Coronary artery (tissue), 2 donors: ENCODE results near the gene ARNT2.

Experiments used
- DNase-seq: peaks from one replicate; pipeline ENCODE4 v3.0.0-alpha.2; 2017; ENCODE audit warnings: low spot score
- H3K27ac ChIP-seq, 2 donors: fragments of 200-600 bp; sonication (generic); one replicate each; pipeline ENCODE4 v1.5.1; 2016 to 2019
- H3K4me3 ChIP-seq: fragments of 200-600 bp; sonication (generic); 2 replicates; pipeline ENCODE4 v1.5.1; 2016; ENCODE audit warnings: mild to moderate bottlenecking, moderate library complexity
- CTCF ChIP-seq: fragments of 200-600 bp; sonication (generic); IDR thresholded peaks from one replicate; pipeline ENCODE4 v1.5.1; 2019; ENCODE audit warnings: antibody characterized with exemption

The ARNT2 gene

GRCh38 chr15:80561500-80561899, 157.3 kb downstream of the ARNT2 start:
- no peak for TF ChIP-seq CTCF
- no peak overlapping the region for H3K27ac ChIP-seq
- H3K4me3 ChIP-seq, result no peak overlapping the region
- DNase-seq, result peak; percentile 21

DNA sequence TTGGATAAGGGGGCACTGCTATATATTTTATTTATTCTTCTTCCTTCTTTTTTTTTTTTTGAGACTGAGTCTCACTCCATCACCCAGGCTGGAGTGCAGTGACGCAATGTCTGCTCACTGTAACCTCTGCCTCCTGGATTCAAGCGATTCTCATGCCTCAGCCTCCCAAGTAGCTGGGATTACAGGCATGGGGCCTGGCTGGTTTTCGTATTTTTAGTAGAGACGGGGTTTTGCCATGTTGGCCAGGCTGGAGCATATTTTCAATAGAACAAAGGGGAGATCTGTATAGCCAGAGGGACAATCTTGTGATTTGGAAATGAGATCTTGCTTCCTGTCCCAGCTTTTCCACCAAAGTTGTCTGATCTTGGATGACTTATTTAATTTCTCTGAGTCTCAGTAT, 157.9 kb downstream of the ARNT2 start:
- TF ChIP-seq CTCF, result no peak
- Histone ChIP-seq H3K27ac (no peak overlapping the region), H3K4me3 (no peak overlapping the region)
- DNase-seq, result peak; percentile 56

DNA sequence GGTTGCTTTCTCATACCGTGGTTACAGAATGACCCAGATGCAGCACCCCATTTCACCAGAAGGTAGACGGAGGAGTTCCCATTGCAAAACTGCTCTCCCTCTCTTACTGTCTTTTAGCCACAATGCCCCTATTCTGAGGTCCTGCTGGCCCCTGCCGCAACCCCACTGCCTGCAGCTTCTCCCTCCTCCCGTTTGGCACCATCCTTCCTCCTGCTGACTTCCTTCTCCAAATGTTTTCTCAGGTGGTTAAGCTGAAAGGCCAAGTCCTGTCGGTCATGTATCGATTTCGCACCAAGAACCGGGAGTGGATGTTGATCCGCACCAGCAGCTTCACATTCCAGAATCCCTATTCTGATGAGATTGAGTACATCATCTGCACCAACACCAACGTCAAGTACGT, 158.7 kb downstream of the ARNT2 start:
- no peak for TF ChIP-seq CTCF
- peak; percentile 29 for DNase-seq
- Histone ChIP-seq H3K4me3 (no peak overlapping the region), H3K27ac (no peak overlapping the region)

DNA sequence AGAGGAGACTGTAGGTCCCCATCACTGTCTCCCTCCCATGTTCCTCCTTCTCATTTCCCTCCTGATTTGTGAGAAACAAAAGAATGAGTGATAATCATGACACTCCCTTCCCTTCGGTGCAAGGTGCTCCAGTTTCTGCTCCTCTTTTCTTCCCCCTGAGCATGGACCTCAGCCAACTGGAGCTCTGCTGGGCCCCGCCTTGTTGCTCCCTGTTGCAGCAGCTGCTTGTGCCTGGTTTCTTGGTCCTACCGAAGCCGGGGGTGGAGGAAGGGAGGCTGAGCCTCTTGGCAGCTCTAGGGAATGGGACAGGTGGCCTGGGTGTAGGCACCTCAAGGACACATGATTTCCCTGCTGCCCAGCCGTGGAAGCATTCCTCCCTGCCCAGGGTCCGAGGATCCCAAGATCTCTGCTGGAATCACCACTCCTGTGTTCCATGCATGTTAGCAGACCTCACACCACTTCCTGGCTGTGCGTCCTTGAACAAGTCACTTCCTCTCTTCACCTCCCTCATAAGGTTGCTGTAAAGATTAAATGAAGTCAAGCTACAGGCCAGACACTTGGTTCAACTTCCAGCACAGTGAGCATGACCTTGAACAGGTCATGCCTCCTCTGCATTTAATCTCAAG, 159.3 kb downstream of the ARNT2 start:
- no peak overlapping the region for H3K27ac ChIP-seq
- H3K4me3 ChIP-seq, result no peak overlapping the region
- no peak for TF ChIP-seq CTCF
- DNase-seq, result peak; percentile 46

GRCh38 chr15:80564056-80564455, 159.9 kb downstream of the ARNT2 start:
- H3K27ac ChIP-seq, result no peak overlapping the region
- H3K4me3 ChIP-seq, result no peak overlapping the region
- TF ChIP-seq CTCF, result no peak
- peak; percentile 49 for DNase-seq

DNA sequence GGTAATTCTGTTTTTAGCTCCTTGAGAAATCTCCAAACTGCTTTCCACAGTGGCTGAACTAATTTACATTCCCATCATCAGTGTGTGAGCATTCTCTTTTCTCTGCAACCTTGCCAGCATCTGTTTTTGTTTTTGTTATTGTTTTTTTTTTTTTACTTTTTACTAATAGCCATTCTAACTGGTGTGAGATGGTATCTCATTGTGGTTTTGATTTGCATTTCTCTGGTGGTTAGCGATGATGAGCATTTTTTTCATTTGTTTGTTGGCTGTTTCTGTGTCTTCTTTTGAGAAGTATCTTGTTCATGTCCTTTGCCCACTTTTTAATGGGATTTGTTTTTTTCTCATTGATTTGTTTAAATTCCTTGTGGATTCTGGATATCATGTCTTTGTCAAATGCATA, 161.2 kb downstream of the ARNT2 start:
- no peak for TF ChIP-seq CTCF
- DNase-seq, result no peak
- Histone ChIP-seq H3K4me3 (no peak overlapping the region), H3K27ac (no peak overlapping the region)

DNA sequence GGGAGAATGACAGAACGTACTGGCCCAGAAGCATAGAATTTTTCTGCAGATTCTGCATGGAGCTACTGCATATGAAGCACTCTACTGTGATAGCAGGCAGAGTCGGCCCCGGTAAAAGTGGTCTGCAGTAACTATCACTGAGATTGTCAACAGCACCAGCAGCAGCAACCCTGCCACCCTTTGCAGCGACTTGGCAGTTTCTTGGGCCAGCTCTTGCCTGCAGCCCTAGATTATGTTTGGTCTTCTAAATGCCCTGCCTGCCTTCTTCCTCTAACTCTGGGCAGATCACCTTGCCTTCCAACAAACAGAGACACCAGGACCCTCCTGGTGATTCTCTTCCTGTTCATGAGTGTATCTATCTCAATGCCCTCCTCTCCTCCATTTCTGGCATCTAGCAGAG, 161.8 kb downstream of the ARNT2 start:
- H3K27ac ChIP-seq, result no peak overlapping the region
- no peak for TF ChIP-seq CTCF
- peak; percentile 12 for DNase-seq
- H3K4me3 ChIP-seq, result no peak overlapping the region
